Measurements from ENCODE around the gene CNTD1. TPM values are rescaled to one million over a fixed set of nuclear protein-coding genes. Genes with fewer than 3 reads are reported as not detected.
A peak's percentile ranks its signal among the peaks of the same experiment; 100 is the strongest.

CNTD1 gene
- total RNA-seq, 1 donor: 0.54 TPM

GRCh38 chr17:42772945-42773289 lies 25.7 kb upstream of the CNTD1 start:
- TF ChIP-seq CTCF (IDR thresholded peaks at IDR 0.05; ENCODE audit: insufficient read depth, low read length): no peak
- H3K4me3 ChIP-seq (ENCODE audit: low read depth, low read length): peak overlapping the region; percentile 94
- no peak for DNase-seq (ENCODE audit: low read depth)

GRCh38 chr17:42773290-42774035 lies 25.2 kb upstream of the CNTD1 start, which contains the start of gene VPS25:
VPS25 (plus strand) TSS chr17:42773449; CDS start chr17:42773476, 27 bp downstream.
- peak; percentile 88 for DNase-seq (ENCODE audit: low read depth)
- peak; percentile 25 for TF ChIP-seq CTCF (IDR thresholded peaks at IDR 0.05; ENCODE audit: insufficient read depth, low read length)
- peak within 1 kb of the TSS; percentile 94 for H3K4me3 ChIP-seq (ENCODE audit: low read depth, low read length)

- TF ChIP-seq CTCF (IDR thresholded peaks at IDR 0.05; ENCODE audit: insufficient read depth, low read length): no peak
- H3K4me3 ChIP-seq (ENCODE audit: low read depth, low read length): peak overlapping the region; percentile 94
- no peak for DNase-seq (ENCODE audit: low read depth)
These were observed 24.5 kb upstream of the CNTD1 start for GRCh38 chr17:42774066-42774745.

- H3K4me3 ChIP-seq (ENCODE audit: low read depth, low read length): no peak overlapping the region
- peak; percentile 37 for DNase-seq (ENCODE audit: low read depth)
- no peak for TF ChIP-seq CTCF (IDR thresholded peaks at IDR 0.05; ENCODE audit: insufficient read depth, low read length)
These were observed 23.0 kb upstream of the CNTD1 start for GRCh38 chr17:42775534-42776098.

GRCh38 chr17:42778570-42778969 lies 20.1 kb upstream of the CNTD1 start:
- no peak for TF ChIP-seq CTCF (IDR thresholded peaks at IDR 0.05; ENCODE audit: insufficient read depth, low read length)
- DNase-seq (ENCODE audit: low read depth): no peak
- no peak overlapping the region for H3K4me3 ChIP-seq (ENCODE audit: low read depth, low read length)

GRCh38 chr17:42779304-42779935 lies 19.2 kb upstream of the CNTD1 start:
- H3K4me3 ChIP-seq (ENCODE audit: low read depth, low read length): no peak overlapping the region
- TF ChIP-seq CTCF (IDR thresholded peaks at IDR 0.05; ENCODE audit: insufficient read depth, low read length): no peak
- DNase-seq (ENCODE audit: low read depth): no peak

All from fibroblast of the aortic adventitia (primary cell).